Skeletal muscle tissue (tissue), 4 donors: ENCODE results near the gene EPHA8. TPM values are rescaled to one million over a fixed set of nuclear protein-coding genes. Genes with fewer than 3 reads are reported as not detected.

Source experiments
- H3K27ac ChIP-seq: one replicate; pipeline ENCODE4 v1.7.0; 2013; ENCODE audit warnings: mild to moderate bottlenecking, low read depth, low read length, inconsistent platforms
- H3K27me3 ChIP-seq, 3 donors: one replicate each; pipeline ENCODE4 v1.7.0; 2013; ENCODE audit warnings: low read length in 3 of 3; ENCODE audit not compliant: control insufficient read depth in 3 of 3, insufficient read depth in 3 of 3
- H3K36me3 ChIP-seq, 3 donors: one replicate each; pipeline ENCODE4 v1.7.0; 2013; ENCODE audit warnings: low read length in 3 of 3; ENCODE audit not compliant: control insufficient read depth in 3 of 3, insufficient read depth in 3 of 3
- H3K4me1 ChIP-seq, 3 donors: one replicate each; pipeline ENCODE4 v1.7.0; 2013; ENCODE audit warnings: low read length in 3 of 3, mild to moderate bottlenecking in 3 of 3; ENCODE audit not compliant: control insufficient read depth in 3 of 3, insufficient read depth in 3 of 3
- H3K4me3 ChIP-seq, 3 donors: one replicate each; pipeline ENCODE4 v1.7.0; 2013; ENCODE audit warnings: low read length in 3 of 3
- H3K9ac ChIP-seq, 3 donors: one replicate each; pipeline ENCODE4 v1.7.0; 2013; ENCODE audit warnings: low read length in 3 of 3, mild to moderate bottlenecking in 3 of 3, moderate library complexity in 2 of 3, low read depth in 1 of 3
- H3K9me3 ChIP-seq, 3 donors: one replicate each; pipeline ENCODE4 v1.7.0; 2013; ENCODE audit warnings: low read length in 3 of 3; ENCODE audit not compliant: control insufficient read depth in 3 of 3
- total RNA-seq: library from RNA; depleted of rRNA; stranded (reverse); fragments of >200 nt; gene quantifications from one replicate; pipeline ENCODE4 v1.2.3, GENCODE V29; 2014
- donor health status: Osteomylitis.

The EPHA8 gene
- total RNA-seq, 1 donor from 2014 or later = not detected

DNA sequence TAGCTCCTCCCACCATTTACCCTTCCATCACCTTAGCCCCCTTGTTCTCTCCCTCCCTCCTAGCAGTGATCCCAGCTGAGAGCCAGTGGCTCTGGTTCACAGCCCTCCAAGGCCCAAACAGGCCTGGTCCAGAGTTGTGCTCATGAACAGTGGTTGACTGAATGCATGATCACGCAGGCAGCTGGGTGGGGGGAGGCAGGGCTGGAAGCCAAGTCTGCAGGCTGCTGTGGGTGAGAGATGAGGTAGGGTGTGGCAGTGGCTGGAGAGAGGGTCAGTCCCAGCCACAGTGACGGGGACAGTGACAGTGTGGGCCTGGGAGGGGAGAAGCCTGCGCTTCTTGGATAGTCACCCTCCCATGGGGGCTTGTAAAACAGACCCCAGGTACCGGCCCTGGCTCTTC is 22.2 kb downstream of the EPHA8 start:
- Histone ChIP-seq H3K4me1 (peaks cover 0 to 3% (median 0%) of the 10 kb centered on the region in 3 donors), H3K27me3 (peaks cover 8 to 30% (median 24%) of the 10 kb centered on the region in 3 donors), H3K36me3 (no peaks in the 10 kb centered on the region), H3K9me3 (no peaks in the 10 kb centered on the region), H3K4me3 (no peak overlapping the region), H3K27ac (no peak overlapping the region), H3K9ac (no peak overlapping the region)

DNA sequence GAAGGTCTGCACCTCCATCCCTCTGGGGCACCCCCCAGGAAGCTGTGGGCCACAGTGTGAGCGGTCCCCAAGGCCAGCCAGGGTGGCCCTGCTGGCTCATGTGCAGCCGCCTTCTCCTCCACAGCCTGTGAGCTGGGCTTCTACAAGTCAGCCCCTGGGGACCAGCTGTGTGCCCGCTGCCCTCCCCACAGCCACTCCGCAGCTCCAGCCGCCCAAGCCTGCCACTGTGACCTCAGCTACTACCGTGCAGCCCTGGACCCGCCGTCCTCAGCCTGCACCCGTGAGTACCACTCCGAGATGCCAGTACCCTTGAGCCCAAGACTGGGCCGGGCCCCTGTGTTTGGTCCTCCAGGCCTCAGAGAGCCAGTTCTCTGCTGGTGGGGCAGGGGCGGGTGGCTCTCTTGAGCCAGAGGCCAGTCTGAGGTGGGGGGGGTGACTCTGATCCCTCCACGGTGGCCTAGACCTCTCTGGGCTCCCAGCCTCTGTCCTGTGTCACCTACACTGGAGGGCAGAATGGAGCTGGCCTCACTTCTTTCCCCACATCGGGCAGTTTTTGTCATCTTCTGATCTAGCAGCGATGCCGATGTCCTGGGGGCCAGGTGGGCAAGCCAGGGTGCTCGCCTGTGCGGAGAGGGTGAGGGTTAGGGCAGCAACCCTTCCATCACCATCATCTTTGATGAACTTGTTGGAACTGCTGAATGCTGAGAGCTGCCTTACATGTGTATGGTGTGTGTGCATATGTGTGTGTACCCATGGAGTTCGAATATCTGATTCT is 23.3 kb downstream of the EPHA8 start:
- Histone ChIP-seq H3K27ac (no peak overlapping the region), H3K4me1 (peaks cover 0 to 3% (median 0%) of the 10 kb centered on the region in 3 donors), H3K36me3 (no peaks in the 10 kb centered on the region), H3K4me3 (no peak overlapping the region), H3K9me3 (no peaks in the 10 kb centered on the region), H3K9ac (no peak overlapping the region), H3K27me3 (peaks cover 8 to 33% (median 32%) of the 10 kb centered on the region in 3 donors)

GRCh38 chr1:22587247-22587646 is 24.0 kb downstream of the EPHA8 start:
- H3K4me3 ChIP-seq = no peak overlapping the region
- peaks cover 12 to 40% (median 39%) of the 10 kb centered on the region in 3 donors for H3K27me3 ChIP-seq
- H3K4me1 ChIP-seq = peaks cover 0 to 3% (median 0%) of the 10 kb centered on the region in 3 donors
- no peaks in the 10 kb centered on the region for H3K9me3 ChIP-seq
- H3K36me3 ChIP-seq = no peaks in the 10 kb centered on the region
- no peak overlapping the region for H3K9ac ChIP-seq
- H3K27ac ChIP-seq = no peak overlapping the region

GRCh38 chr1:22588899-22589422 is 25.7 kb downstream of the EPHA8 start:
- Histone ChIP-seq H3K36me3 (no peaks in the 10 kb centered on the region), H3K9ac (no peak overlapping the region), H3K4me1 (no peaks in the 10 kb centered on the region), H3K27me3 (peaks cover 25 to 53% (median 53%) of the 10 kb centered on the region in 3 donors), H3K4me3 (no peak overlapping the region), H3K9me3 (no peaks in the 10 kb centered on the region), H3K27ac (no peak overlapping the region)

DNA sequence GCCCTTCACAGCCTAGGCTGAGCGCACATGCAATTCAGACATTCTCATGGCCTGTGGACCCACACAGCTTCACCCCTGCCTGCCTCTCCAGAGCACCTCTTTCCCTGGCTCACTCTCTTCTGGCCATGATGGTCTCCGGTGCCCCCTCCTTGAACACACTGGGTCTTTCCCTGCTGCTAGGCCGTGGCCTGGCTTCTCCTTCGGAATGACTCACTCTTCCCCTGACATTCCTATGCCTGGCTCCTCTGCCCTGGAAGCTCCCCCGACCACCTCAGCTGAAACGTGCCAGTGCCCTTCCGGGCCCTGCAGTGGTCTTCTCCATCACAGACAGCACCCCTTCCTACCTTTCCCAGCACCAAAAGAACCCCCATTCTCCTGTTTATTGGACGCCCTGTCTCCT is 28.3 kb downstream of the EPHA8 start:
- H3K9ac ChIP-seq = no peak overlapping the region
- no peak overlapping the region for H3K27ac ChIP-seq
- H3K4me3 ChIP-seq = no peak overlapping the region
- H3K9me3 ChIP-seq = no peaks in the 10 kb centered on the region
- H3K36me3 ChIP-seq = no peaks in the 10 kb centered on the region
- H3K27me3 ChIP-seq = peaks cover 32 to 68% (median 66%) of the 10 kb centered on the region in 3 donors
- no peaks in the 10 kb centered on the region for H3K4me1 ChIP-seq

- no peak overlapping the region for H3K4me3 ChIP-seq
- no peak overlapping the region for H3K9ac ChIP-seq
- H3K27ac ChIP-seq = no peak overlapping the region
- peaks cover 32 to 67% (median 65%) of the 10 kb centered on the region in 3 donors for H3K27me3 ChIP-seq
- no peaks in the 10 kb centered on the region for H3K9me3 ChIP-seq
- H3K4me1 ChIP-seq = no peaks in the 10 kb centered on the region
- no peaks in the 10 kb centered on the region for H3K36me3 ChIP-seq
These were observed 28.8 kb downstream of the EPHA8 start for GRCh38 chr1:22592051-22592450.

DNA sequence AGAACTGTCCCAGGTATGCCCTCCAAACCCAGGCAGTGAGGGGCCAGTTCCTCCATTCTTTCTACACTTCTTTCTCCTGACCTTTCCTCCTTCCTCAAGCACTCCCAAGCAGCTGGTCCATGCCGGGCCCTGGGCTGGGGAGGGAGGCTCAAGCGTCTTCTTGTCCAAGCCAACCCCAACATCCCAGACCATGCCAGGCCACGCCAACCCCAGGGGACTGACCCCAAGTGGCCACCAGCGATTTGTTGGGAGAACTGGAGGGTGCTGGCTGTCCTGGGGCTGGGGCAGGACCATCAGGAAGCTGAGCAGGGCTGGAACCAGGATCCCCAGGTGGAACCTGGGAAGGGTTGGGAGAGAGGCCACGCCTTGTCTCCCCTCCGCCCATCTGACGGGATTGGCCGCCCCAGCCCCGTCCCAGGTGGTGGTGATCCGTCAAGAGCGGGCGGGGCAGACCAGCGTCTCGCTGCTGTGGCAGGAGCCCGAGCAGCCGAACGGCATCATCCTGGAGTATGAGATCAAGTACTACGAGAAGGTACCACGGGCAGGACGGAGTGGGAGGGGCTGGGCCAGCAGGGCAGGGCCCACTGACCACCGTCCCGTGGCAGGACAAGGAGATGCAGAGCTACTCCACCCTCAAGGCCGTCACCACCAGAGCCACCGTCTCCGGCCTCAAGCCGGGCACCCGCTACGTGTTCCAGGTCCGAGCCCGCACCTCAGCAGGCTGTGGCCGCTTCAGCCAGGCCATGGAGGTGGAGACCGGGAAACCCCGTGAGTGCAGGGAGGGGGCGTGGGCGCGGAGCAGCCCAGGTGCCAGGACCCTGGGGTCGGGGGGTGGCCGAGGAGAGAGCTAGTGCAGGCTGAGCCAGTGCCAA is 29.9 kb downstream of the EPHA8 start:
- H3K4me3 ChIP-seq = no peak overlapping the region
- no peak overlapping the region for H3K9ac ChIP-seq
- peaks cover 38 to 65% (median 64%) of the 10 kb centered on the region in 3 donors for H3K27me3 ChIP-seq
- H3K27ac ChIP-seq = no peak overlapping the region
- no peaks in the 10 kb centered on the region for H3K4me1 ChIP-seq
- H3K9me3 ChIP-seq = no peaks in the 10 kb centered on the region
- H3K36me3 ChIP-seq = no peaks in the 10 kb centered on the region

DNA sequence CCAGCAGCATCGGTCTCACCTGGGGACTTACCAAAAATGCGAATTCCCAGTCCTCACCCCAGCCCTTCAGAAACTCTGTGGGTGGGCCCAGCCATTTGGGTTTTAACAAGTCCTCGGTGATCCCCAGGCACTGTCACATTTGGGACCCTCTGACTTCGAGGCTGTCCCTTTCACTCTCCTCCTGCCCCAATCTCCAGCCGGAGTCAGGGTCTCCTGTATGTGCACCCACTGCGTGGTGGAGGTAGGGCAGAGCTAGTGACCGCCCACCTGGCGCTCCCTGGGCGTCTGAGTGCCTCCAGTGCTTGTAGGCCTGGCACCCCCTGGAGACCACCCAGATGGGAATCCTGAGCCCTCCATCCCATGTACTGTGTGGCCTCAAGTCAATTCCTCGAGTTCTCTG is 31.1 kb downstream of the EPHA8 start:
- no peak overlapping the region for H3K9ac ChIP-seq
- no peak overlapping the region for H3K4me3 ChIP-seq
- H3K36me3 ChIP-seq = no peaks in the 10 kb centered on the region
- peaks cover 50 to 68% (median 65%) of the 10 kb centered on the region in 3 donors for H3K27me3 ChIP-seq
- no peaks in the 10 kb centered on the region for H3K9me3 ChIP-seq
- no peaks in the 10 kb centered on the region for H3K4me1 ChIP-seq
- no peak overlapping the region for H3K27ac ChIP-seq

DNA sequence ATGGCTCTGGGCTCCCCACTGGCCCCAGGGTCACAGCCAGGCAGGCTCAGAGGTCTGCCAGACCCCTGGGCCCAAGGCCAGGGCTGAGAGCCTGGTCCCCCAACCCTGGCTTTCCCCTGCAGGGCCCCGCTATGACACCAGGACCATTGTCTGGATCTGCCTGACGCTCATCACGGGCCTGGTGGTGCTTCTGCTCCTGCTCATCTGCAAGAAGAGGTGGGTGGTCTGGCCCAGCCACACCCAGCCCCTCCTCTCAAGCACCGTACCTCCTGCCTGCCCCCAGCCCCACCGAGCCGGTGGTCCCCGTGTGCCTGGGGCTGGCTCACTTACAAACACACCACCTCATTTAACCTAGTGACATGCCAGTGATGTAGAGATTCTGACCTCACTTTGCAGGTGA is 31.8 kb downstream of the EPHA8 start:
- no peak overlapping the region for H3K4me3 ChIP-seq
- H3K9me3 ChIP-seq = no peaks in the 10 kb centered on the region
- no peak overlapping the region for H3K27ac ChIP-seq
- no peak overlapping the region for H3K9ac ChIP-seq
- H3K36me3 ChIP-seq = no peaks in the 10 kb centered on the region
- H3K27me3 ChIP-seq = peaks cover 47 to 62% (median 58%) of the 10 kb centered on the region in 3 donors
- no peaks in the 10 kb centered on the region for H3K4me1 ChIP-seq
